Upper lobe of left lung (tissue), 4 donors: ENCODE measurements around the gene OPCML.

Experiments
- POLR2A ChIP-seq, 4 donors: fragments of 450-650 bp; IDR thresholded peaks; one replicate each; pipeline ENCODE4 v1.5.1; 2016 to 2017; ENCODE audit warnings: antibody characterized with exemption in 4 of 4, mild to moderate bottlenecking in 2 of 4
- POLR2AphosphoS5 ChIP-seq, 2 donors: sonication (generic); formaldehyde crosslinking; IDR thresholded peaks; one replicate each; pipeline ENCODE4 v1.5.1; 2017; ENCODE audit warnings: antibody characterized with exemption in 2 of 2
- TF ChIP-seq, protein P1 (sequence below), 6 experiments: fragments of 450-650 bp in 4 of 6; fragments of 200-600 bp in 2 of 6; sonication (generic) in 2 of 6; IDR thresholded peaks; one replicate each; pipeline ENCODE4 v1.5.1; 2016 to 2019; ENCODE audit warnings: antibody characterized with exemption in 6 of 6

GRCh38 chr11:133154781-133155180 is 377.5 kb downstream of the OPCML start:
- TF ChIP-seq, protein P1, sequence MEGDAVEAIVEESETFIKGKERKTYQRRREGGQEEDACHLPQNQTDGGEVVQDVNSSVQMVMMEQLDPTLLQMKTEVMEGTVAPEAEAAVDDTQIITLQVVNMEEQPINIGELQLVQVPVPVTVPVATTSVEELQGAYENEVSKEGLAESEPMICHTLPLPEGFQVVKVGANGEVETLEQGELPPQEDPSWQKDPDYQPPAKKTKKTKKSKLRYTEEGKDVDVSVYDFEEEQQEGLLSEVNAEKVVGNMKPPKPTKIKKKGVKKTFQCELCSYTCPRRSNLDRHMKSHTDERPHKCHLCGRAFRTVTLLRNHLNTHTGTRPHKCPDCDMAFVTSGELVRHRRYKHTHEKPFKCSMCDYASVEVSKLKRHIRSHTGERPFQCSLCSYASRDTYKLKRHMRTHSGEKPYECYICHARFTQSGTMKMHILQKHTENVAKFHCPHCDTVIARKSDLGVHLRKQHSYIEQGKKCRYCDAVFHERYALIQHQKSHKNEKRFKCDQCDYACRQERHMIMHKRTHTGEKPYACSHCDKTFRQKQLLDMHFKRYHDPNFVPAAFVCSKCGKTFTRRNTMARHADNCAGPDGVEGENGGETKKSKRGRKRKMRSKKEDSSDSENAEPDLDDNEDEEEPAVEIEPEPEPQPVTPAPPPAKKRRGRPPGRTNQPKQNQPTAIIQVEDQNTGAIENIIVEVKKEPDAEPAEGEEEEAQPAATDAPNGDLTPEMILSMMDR (IDR thresholded peaks at IDR 0.05) = no peak
- TF ChIP-seq POLR2A (IDR thresholded peaks at IDR 0.05) (no peak), POLR2AphosphoS5 (IDR thresholded peaks at IDR 0.05) (no peak)
